GM23338 (cell line): Measurements from ENCODE around the gene INSL6.

Experiments used
- CTCF ChIP-seq, 2 experiments: fragments of 200-600 bp in 1 of 2; sonication (generic) in 1 of 2; conservative IDR thresholded peaks; 2 replicates each; pipeline versions ENCODE4 v1.5.1 to v1.6.1; 2016 to 2017; ENCODE audit warnings: antibody characterized with exemption in 2 of 2, low read depth in 2 of 2, mild to moderate bottlenecking in 2 of 2, moderate library complexity in 1 of 2
- EZH2 ChIP-seq: fragments of 200-600 bp; sonication (generic); IDR thresholded peaks from one replicate; pipeline ENCODE4 v1.8.0; 2017; ENCODE audit warnings: antibody characterized with exemption, mild to moderate bottlenecking, low read depth; ENCODE audit not compliant: unreplicated experiment

- TF ChIP-seq CTCF (conservative IDR thresholded peaks at IDR 0.05; ENCODE audit: low read depth in 2 of 2) (no peak), EZH2 (no peak)
These were observed 62.9 kb downstream of the INSL6 start for GRCh38 chr9:5122516-5122915.
